Cortex of kidney (tissue), 1 donor: ENCODE data around the gene TRMT2A.
"Not testable (repeated sequence)": the region's sequence is repeated elsewhere in the genome, so short reads cannot be mapped to it uniquely, and the experiment has no call there.

Source experiments
- DNase-seq: peaks from one replicate; lab custom pipeline; 2025; lab: John Stamatoyannopoulos, UW

The TRMT2A gene

GRCh38 chr22:20086101-20086599 lies 30.9 kb downstream of the TRMT2A start:
- no peak for DNase-seq

- DNase-seq: no peak
These were observed 31.4 kb downstream of the TRMT2A start for GRCh38 chr22:20085651-20086050.

GRCh38 chr22:20084547-20085413 lies 32.2 kb downstream of the TRMT2A start:
- DNase-seq: no peak

- no peak for DNase-seq
These were observed 33.0 kb downstream of the TRMT2A start for GRCh38 chr22:20083891-20084546.

- DNase-seq: no peak
These were observed 33.7 kb downstream of the TRMT2A start for GRCh38 chr22:20083157-20083890.

GRCh38 chr22:20080776-20081654 lies 36.0 kb downstream of the TRMT2A start:
- DNase-seq: no peak

GRCh38 chr22:20080445-20080775 lies 36.6 kb downstream of the TRMT2A start:
- DNase-seq: no peak

GRCh38 chr22:20079745-20080444 lies 37.1 kb downstream of the TRMT2A start, which contains the start of gene DGCR8:
TSS of gene DGCR8 (plus strand) at chr22:20080241. CDS start at chr22:20085964, 5,723 bp downstream.
- DNase-seq: peak; percentile 97

GRCh38 chr22:20076627-20077172 lies 40.3 kb downstream of the TRMT2A start:
- no peak for DNase-seq

GRCh38 chr22:20071524-20071972 lies 45.5 kb downstream of the TRMT2A start:
- no peak for DNase-seq

GRCh38 chr22:20069331-20070042 lies 47.5 kb downstream of the TRMT2A start:
- no peak for DNase-seq

- DNase-seq: no peak
These were observed 48.4 kb downstream of the TRMT2A start for GRCh38 chr22:20068640-20069039.

GRCh38 chr22:20067384-20067682 lies 49.7 kb downstream of the TRMT2A start:
- not testable (repeated sequence) for DNase-seq

GRCh38 chr22:20066617-20067383 lies 50.2 kb downstream of the TRMT2A start:
- no peak for DNase-seq

- DNase-seq: no peak
These were observed 51.0 kb downstream of the TRMT2A start for GRCh38 chr22:20065896-20066616.

GRCh38 chr22:20064545-20065262 lies 52.3 kb downstream of the TRMT2A start:
- DNase-seq: no peak

- no peak for DNase-seq
These were observed 52.9 kb downstream of the TRMT2A start for GRCh38 chr22:20064140-20064480.
